Muscle of back (tissue), 13 donors: ENCODE results near the gene TNNT1. TPM values are rescaled to one million over a fixed set of nuclear protein-coding genes. Genes with fewer than 3 reads are reported as not detected.
A peak's percentile ranks its signal among the peaks of the same experiment; 100 is the strongest.

ENCODE experiments used
- DNase-seq, 3 donors: peaks; one replicate each; pipeline versions ENCODE4 v3.0.0 to v3.0.0-alpha.2; 2013
- long read RNA-seq, 9 donors: transcript quantifications; one replicate each; lab custom pipeline, GENCODE V29; 2026
- polyA plus RNA-seq, 10 donors: library from polyadenylated mRNA; unstranded; fragments of 120-200 nt; gene quantifications; one replicate each; pipeline ENCODE4 v1.2.1, GENCODE V29; 2013; ENCODE audit not compliant: insufficient read length in 10 of 10

Gene TNNT1, protein sequence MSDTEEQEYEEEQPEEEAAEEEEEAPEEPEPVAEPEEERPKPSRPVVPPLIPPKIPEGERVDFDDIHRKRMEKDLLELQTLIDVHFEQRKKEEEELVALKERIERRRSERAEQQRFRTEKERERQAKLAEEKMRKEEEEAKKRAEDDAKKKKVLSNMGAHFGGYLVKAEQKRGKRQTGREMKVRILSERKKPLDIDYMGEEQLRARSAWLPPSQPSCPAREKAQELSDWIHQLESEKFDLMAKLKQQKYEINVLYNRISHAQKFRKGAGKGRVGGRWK
- 1,000 to 10,000 TPM in 2 of 10 donors, 100 to 1,000 TPM in 8; 199 to 1,145 (median 658) TPM for polyA plus RNA-seq
- long read RNA-seq, donor 1, transcript TNNT1-214 (6 exons, 529 nt), result minor isoform, 8 of 532 reads
- long read RNA-seq, donor 1, transcript TNNT1-217 (8 exons, 721 nt), result major isoform, 9 of 532 reads
- long read RNA-seq, donor 1, partial matches to known transcripts, result 261 of 532 reads
- long read RNA-seq, donor 1, other reads (novel, unspliced or antisense), result 250 of 532 reads
- long read RNA-seq, donor 2, transcript TNNT1-217 (8 exons, 721 nt), result major isoform, 17 of 291 reads
- long read RNA-seq, donor 2, transcript TNNT1-214 (6 exons, 529 nt), result minor isoform, 9 of 291 reads
- long read RNA-seq, donor 2, partial matches to known transcripts, result 131 of 291 reads
- long read RNA-seq, donor 2, other reads (novel, unspliced or antisense), result 133 of 291 reads
- long read RNA-seq, donor 3, result 0 reads
- long read RNA-seq, donor 4, transcript TNNT1-217 (8 exons, 721 nt), result major isoform, 11 of 410 reads
- long read RNA-seq, donor 4, transcript TNNT1-214 (6 exons, 529 nt), result minor isoform, 6 of 410 reads
- long read RNA-seq, donor 4, partial matches to known transcripts, result 212 of 410 reads
- long read RNA-seq, donor 4, other reads (novel, unspliced or antisense), result 177 of 410 reads
- long read RNA-seq, donor 5, transcript TNNT1-217 (8 exons, 721 nt), result minor isoform, 8 of 555 reads
- long read RNA-seq, donor 5, transcript TNNT1-214 (6 exons, 529 nt), result major isoform, 12 of 555 reads
- long read RNA-seq, donor 5, transcript TNNT1-204 (10 exons, 995 nt), result minor isoform, 5 of 555 reads
- long read RNA-seq, donor 5, transcript TNNT1-208 (11 exons, 1,065 nt), result minor isoform, 6 of 555 reads
- long read RNA-seq, donor 5, partial matches to known transcripts, result 277 of 555 reads
- long read RNA-seq, donor 5, other reads (novel, unspliced or antisense), result 247 of 555 reads
- long read RNA-seq, donor 6, transcript TNNT1-214 (6 exons, 529 nt), result minor isoform, 8 of 589 reads
- long read RNA-seq, donor 6, transcript TNNT1-217 (8 exons, 721 nt), result major isoform, 27 of 589 reads
- long read RNA-seq, donor 6, partial matches to known transcripts, result 286 of 589 reads
- long read RNA-seq, donor 6, other reads (novel, unspliced or antisense), result 263 of 589 reads
- long read RNA-seq, donor 7, transcript TNNT1-217 (8 exons, 721 nt), result major isoform, 6 of 184 reads
- long read RNA-seq, donor 7, partial matches to known transcripts, result 92 of 184 reads
- long read RNA-seq, donor 7, other reads (novel, unspliced or antisense), result 82 of 184 reads
- long read RNA-seq, donor 8, transcript TNNT1-214 (6 exons, 529 nt), result major isoform, 5 of 223 reads
- long read RNA-seq, donor 8, transcript TNNT1-217 (8 exons, 721 nt), result major isoform, 5 of 223 reads
- long read RNA-seq, donor 8, partial matches to known transcripts, result 123 of 223 reads
- long read RNA-seq, donor 8, other reads (novel, unspliced or antisense), result 89 of 223 reads
- long read RNA-seq, donor 9, partial matches to known transcripts, result 7 of 21 reads
- long read RNA-seq, donor 9, other reads (novel, unspliced or antisense), result 12 of 21 reads

DNA sequence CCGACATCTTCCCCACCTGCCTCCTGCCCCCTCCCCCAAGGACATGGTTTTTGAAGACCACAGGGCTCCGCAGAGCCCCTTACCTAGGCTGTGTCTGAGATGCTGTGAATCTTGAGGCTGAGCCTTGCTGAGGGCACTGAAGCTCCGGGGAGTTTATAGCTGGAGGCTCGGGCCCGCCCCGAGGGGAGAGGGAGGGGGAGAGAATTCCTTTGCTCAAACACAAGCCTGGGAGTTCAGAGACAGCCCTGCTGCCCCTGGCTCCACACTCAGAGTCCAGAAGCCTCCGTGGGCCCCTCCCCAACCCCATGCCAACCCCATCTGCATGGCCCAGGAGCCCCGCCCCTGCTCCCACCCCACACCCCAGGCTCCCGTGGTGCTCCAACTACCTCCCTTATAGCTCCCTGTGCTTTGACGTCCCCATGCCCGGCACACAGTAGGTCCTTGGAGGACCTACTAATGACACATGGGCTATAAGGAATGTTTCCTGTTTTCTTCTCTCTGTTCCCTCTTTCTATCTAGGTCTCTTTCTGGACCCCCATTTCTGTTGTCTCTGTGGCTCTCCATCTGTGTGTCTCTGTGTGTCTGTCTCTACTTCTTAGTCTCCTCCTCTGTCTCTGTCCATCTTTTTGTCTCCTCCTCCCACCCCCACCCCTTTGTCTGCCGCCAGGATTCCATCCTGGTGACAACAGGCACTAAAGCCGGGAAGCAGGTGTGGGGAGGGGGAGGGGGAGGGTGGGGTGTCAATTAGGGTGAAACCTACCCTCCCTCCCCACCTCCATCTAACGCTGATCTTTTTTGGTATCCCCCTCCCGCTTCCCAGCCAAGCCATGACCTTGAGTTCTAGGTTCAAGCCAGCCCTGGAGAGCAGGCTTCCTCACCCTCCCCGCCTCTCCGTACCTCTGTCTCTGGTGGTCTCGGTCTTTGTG lies at the start of gene TNNT1:
Gene TNNT1, minus strand, starts transcription at position 129 of the 926 bp plus-strand sequence. CDS start 2,049 bp downstream, outside the sequence.
- DNase-seq, result no peak

DNA sequence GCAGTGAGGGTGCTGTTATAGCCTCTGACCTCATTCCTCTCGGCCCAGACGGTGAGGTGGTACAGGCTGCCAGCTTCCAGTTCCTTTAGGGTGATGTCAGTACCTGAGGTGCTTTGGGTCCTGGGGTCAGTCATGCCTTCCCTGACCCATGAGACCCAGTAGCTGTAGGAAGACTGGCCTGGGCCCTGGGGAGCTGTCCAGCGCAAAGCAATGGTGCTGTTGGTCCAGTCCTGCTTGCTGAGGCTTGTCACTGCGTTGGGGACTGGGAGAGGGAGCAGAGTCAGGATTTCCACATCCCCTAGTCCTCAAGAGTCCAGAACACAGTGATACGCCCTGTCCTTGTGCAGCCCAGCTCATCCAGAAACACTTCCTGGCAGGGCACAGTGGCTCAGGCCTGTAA lies 49.6 kb upstream of the TNNT1 start:
- DNase-seq, result no peak

DNA sequence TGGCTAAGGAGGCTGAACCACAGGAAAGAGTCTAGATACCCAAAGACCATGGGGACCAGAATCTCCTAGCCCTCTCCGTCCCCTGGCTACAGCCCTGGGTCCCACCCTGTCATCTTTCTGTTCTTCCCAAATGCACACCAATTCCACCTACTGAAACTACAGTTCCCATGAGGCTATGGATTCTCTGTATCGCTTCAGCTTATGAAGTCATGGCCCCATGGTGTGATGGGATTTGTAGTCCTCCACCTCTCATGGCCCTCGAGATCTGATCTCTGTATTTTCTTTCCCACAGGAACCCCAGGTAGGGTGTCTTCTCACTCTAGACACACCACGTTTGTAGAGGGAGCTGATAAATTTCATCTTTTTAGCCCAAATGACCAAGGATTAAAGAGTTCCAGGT lies 48.5 kb upstream of the TNNT1 start:
- DNase-seq, result no peak

DNA sequence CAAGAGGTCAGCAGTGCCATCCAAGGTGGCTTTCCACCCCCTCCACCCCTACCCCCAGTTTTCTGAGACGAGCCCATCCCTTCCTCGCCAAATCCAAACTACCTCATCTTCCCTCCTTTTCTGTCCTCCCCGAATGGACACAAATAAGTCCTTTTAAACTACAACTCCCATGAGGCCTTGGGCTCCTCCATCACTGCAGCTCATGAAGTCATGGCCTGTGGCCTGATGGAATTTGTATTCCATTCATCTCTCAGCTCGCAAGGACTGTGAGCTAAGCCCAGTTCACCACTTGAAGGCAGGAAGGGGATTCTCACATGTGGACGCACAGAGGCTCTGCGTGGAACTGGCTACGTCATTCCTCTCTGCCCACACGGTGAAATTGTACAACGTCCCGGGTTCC lies 47.8 kb upstream of the TNNT1 start:
- no peak for DNase-seq

DNA sequence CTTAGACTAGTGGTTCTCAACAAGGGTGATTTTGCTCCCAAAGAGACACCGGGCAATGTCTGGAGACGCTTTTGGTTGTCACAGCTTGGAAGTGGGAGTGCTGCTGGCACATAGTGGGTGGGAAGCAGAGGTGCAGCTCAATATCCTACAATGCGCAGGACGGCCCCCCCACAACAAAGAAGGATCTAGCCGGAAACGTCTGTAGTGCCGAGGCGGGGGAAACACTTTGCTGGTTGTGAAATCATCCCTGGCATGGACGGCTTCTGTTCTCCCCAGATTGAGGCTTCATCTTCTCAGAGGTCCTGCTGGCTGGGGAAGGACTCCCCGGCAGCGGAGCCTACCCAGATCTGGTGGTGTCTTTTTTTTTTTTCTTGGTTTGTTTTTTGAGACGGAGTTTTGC lies 44.5 kb upstream of the TNNT1 start:
- no peak for DNase-seq

DNA sequence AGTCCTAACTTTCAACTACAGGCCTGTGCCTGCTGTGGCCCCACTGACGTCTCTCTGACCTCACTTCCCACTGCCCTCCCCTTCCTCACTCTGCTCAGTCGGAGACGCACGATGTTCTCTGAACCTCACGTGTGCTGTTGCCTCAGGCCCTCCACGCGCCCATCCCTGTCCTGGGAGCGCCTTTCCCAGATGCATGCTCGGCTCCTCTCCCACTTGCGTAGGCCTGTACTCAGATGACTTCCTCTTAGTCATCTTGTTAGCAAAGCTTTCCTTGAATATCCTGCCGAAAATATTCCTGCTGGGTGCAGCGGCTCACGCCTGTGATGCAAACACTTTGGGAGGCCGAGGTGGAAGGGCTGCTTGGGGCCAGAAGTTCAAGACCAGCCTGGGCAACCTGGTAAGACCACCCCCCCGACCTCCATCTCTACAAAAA lies 40.4 kb upstream of the TNNT1 start:
- DNase-seq, result peak in 1 of 3 donors; percentile 49

DNA sequence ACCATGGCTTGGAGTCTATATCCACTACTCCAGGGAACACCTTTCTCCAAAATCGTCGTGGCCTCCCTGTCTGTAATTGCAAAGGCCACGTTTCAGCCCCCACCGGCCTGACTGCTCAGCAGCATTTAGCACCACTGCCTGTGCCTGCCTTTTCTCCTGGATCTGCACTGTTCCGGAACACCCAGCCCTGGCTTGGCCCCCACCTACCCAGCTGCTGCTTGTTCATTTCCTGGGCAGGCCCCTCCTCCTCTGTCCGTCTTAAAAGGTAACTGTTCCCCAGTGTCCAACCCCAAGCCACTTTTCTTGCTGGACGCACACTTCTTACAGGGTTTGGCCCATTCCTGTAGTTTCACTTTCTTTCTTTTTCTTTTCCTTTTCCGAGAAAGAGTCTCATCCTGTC lies 39.6 kb upstream of the TNNT1 start:
- no peak for DNase-seq

DNA sequence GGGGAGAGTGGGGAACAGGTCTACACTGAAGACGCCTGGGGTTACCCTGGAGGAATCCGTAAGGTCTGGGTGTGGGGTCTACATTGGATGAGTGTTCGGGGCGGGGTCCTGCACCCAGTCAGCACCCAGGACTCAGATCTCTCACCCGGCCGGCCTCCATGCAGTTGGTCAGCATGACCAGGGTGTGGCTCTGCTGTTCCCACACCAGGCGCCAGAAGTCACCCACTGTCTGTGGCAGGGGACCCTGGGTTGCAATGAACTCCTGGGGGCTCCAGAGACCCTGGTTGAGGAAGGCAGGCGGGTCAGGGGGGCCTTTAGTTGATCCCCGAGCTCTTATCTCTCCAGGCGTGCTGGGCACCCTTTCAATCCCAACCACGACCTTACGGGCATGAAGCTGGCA lies 37.1 kb upstream of the TNNT1 start:
- DNase-seq, result no peak

- DNase-seq, result no peak
Measured at GRCh38 chr19:55181740-55182139, 32.7 kb upstream of the TNNT1 start.

GRCh38 chr19:55179606-55180484 lies 30.8 kb upstream of the TNNT1 start, which contains the start of gene SYT5:
Gene SYT5 (minus strand): TSS chr19:55180289. CDS start chr19:55179041, 1,248 bp downstream.
- DNase-seq, result peak in 2 of 3 donors; percentile 45 to 60

- DNase-seq, result peak in 2 of 3 donors; percentile 64 to 82
Measured at GRCh38 chr19:55178781-55179599, 30.0 kb upstream of the TNNT1 start.

- no peak for DNase-seq
Measured at GRCh38 chr19:55176076-55176475, 27.1 kb upstream of the TNNT1 start.

DNA sequence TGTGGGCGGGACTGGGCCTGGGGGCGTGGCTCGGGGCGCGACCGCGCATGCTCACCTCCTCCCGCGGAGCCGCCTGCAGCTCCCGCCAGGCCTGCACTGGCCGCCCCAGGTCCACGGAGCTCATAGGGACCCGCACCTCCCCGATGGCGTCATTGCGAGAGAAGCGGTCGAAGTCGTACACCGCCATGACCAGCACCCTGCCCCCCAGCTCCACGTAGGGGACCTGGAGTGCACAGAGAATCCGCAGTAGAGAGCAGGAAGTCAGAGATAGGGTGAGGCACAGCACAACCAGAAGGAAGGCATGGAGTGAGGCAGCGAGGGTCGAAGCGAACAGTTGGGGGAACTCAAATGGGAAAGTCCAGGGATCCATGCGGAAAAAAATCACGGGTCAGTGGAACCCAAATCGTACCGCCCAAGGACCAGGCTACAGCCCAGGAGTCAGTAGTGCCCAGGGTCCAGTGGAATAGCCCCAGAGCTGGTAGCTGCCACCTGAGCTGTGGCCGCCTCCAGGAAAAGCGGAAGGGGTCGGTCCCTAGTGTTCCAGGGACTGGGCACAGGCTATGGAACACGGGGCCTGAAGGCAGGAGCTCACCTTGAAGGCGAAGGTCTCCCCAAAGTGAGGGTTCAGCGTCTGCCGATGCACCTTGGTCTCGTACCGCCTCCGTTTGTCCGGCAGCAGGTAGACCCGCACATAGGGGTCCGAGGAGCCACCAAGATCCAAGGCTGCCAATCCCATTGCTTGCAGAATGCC lies 26.3 kb upstream of the TNNT1 start:
- no peak for DNase-seq

DNA sequence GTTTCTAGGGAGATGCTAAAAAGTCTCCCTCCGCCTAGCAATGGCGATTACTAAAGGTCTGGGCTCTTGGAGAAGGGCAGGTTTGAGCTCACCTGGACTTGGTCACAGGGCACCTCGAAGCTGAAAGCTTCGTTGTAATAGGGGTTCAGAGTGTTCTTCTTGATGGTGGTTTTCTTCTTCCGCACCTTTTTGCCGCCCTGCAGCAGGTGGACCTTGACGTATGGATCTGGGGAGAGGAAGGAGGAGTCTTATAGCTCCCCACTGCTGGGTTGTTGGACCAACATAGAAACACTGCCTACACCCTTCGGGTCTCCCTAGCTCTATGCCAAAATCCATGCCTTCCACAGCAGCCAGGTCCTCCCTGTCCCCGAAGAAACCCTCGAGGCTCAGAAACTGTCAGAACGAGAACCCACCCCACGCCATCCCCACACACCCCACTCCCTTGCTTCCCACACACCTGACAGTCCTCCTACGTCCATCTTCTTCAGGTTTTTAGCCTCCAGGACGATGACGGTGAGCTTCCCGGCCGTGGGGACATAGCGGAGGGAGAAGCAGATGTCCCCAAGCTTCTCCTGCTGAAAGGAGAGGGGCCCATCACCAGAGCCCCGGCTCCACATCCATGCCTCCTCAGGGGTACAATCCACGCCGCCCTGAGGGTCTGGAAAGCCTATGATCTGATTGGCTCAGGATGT lies 25.6 kb upstream of the TNNT1 start:
- DNase-seq, result no peak

GRCh38 chr19:55173714-55174409 lies 24.9 kb upstream of the TNNT1 start:
- DNase-seq, result no peak
